HL-60 (cell line): Measurements from ENCODE around the gene FILIP1L.

Experiments used
- DNase-seq, 2 experiments: peaks; one replicate each; pipeline ENCODE4 v3.0.0-alpha.2; 2010 to 2020; ENCODE audit warnings: low read depth in 1 of 2, low spot score in 1 of 2
- H3K27ac ChIP-seq: fragments of 250-450 bp; sonication (Bioruptor Pico); replicated peaks from 2 replicates; pipeline ENCODE4 v1.5.1; 2020; ENCODE audit warnings: mild to moderate bottlenecking, moderate library complexity
- H3K27me3 ChIP-seq: fragments of 250-450 bp; sonication (Bioruptor Pico); 2 replicates; pipeline ENCODE4 v1.5.1; 2021; ENCODE audit warnings: mild to moderate bottlenecking, moderate library complexity; ENCODE audit not compliant: insufficient read depth, poor library complexity, severe bottlenecking
- H3K4me3 ChIP-seq: replicated peaks from 2 replicates; pipeline ENCODE4 v1.5.1; 2011; ENCODE audit warnings: mild to moderate bottlenecking, control low read depth, low read length; ENCODE audit not compliant: insufficient read depth
- CTCF ChIP-seq: IDR thresholded peaks from one replicate; pipeline ENCODE4 v1.5.1; 2011; ENCODE audit warnings: low read length, control low read depth, inconsistent platforms; ENCODE audit not compliant: insufficient read depth
- GABPA ChIP-seq: IDR thresholded peaks from 2 replicates; pipeline ENCODE4 v1.6.1; 2012; ENCODE audit warnings: low read depth
- POLR2AphosphoS5 ChIP-seq: IDR thresholded peaks from 2 replicates; pipeline ENCODE4 v1.6.1; 2012; ENCODE audit warnings: low read depth
- SPI1 ChIP-seq: IDR thresholded peaks from 2 replicates; pipeline ENCODE4 v1.6.1; 2012; ENCODE audit warnings: low read depth, mild to moderate bottlenecking, borderline replicate concordance
- TF ChIP-seq, protein P1 (sequence below): IDR thresholded peaks from 2 replicates; pipeline ENCODE4 v1.6.1; 2012; ENCODE audit warnings: low read depth; ENCODE audit not compliant: insufficient replicate concordance

Gene FILIP1L

GRCh38 chr3:99870712-99871111, 243.6 kb downstream of the FILIP1L start:
- Histone ChIP-seq H3K27me3 (no peaks in the 10 kb centered on the region), H3K27ac (no peak overlapping the region), H3K4me3 (no peak overlapping the region)
- DNase-seq = no peak
- no peak for TF ChIP-seq CTCF
- no peak for TF ChIP-seq POLR2AphosphoS5
- no peak for TF ChIP-seq SPI1
- no peak for TF ChIP-seq GABPA
- TF ChIP-seq, protein P1, sequence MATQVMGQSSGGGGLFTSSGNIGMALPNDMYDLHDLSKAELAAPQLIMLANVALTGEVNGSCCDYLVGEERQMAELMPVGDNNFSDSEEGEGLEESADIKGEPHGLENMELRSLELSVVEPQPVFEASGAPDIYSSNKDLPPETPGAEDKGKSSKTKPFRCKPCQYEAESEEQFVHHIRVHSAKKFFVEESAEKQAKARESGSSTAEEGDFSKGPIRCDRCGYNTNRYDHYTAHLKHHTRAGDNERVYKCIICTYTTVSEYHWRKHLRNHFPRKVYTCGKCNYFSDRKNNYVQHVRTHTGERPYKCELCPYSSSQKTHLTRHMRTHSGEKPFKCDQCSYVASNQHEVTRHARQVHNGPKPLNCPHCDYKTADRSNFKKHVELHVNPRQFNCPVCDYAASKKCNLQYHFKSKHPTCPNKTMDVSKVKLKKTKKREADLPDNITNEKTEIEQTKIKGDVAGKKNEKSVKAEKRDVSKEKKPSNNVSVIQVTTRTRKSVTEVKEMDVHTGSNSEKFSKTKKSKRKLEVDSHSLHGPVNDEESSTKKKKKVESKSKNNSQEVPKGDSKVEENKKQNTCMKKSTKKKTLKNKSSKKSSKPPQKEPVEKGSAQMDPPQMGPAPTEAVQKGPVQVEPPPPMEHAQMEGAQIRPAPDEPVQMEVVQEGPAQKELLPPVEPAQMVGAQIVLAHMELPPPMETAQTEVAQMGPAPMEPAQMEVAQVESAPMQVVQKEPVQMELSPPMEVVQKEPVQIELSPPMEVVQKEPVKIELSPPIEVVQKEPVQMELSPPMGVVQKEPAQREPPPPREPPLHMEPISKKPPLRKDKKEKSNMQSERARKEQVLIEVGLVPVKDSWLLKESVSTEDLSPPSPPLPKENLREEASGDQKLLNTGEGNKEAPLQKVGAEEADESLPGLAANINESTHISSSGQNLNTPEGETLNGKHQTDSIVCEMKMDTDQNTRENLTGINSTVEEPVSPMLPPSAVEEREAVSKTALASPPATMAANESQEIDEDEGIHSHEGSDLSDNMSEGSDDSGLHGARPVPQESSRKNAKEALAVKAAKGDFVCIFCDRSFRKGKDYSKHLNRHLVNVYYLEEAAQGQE = no peak

- DNase-seq = no peak
- Histone ChIP-seq H3K27me3 (no peaks in the 10 kb centered on the region), H3K4me3 (no peak overlapping the region), H3K27ac (no peak overlapping the region)
- TF ChIP-seq SPI1 (no peak), GABPA (no peak), CTCF (no peak), POLR2AphosphoS5 (no peak)
- TF ChIP-seq, protein P1 = no peak
Measured at GRCh38 chr3:99869621-99870020, 244.7 kb downstream of the FILIP1L start.

- no peak overlapping the region for H3K4me3 ChIP-seq
- TF ChIP-seq, protein P1 = no peak
- TF ChIP-seq GABPA = no peak
- no peak for TF ChIP-seq POLR2AphosphoS5
- no peak for TF ChIP-seq SPI1
- no peak for TF ChIP-seq CTCF
- DNase-seq = no peak
- no peak overlapping the region for H3K27ac ChIP-seq
- no peaks in the 10 kb centered on the region for H3K27me3 ChIP-seq
Measured at GRCh38 chr3:99868311-99868646, 246.0 kb downstream of the FILIP1L start.
